GM19468 (cell line): ENCODE measurements around the gene NELL2.

ENCODE experiments used
- ATAC-seq: cut with Tn5 transposase; IDR thresholded peaks from one replicate; pipeline ENCODE4 v1.9.1; 2021; ENCODE audit warnings: mild to moderate bottlenecking, moderate library complexity, moderate number of reproducible peaks; ENCODE audit not compliant: unreplicated experiment; ENCODE audit errors: extremely low read depth

Gene NELL2

DNA sequence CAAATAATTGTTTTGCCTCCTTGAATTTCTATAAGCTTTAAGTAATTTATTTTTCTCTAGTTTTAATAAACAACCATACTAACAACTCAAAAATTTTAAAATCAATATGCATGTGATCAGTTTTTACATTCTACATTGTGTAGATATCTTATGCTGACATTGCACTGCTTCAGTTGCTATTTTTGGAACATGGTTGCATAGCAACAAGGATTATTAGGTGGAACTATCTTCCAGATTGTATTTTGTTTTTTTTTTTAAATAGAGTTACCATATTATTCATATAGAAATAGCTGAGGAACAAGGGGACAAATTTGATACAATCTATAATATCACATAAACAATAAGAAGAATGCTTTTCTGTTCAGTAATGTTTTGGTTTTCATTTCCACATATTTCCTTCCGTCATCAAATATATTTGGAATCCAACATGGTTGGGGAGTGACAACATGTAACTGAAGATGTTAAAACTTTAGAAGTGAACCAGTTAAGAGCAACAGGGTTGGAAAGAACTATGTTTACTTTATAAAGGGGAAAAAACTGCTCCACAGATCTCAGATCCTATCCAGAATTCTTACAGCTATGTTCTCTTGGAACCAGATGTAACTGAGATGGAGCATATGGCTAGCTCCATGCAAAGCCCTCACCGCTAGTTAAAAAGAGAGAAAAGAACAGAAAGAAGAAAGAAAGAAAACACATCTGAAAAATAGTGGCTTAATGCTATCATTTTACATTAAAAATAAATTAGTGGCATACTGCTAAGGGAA lies 235.5 kb downstream of the NELL2 start:
- no peak for ATAC-seq

DNA sequence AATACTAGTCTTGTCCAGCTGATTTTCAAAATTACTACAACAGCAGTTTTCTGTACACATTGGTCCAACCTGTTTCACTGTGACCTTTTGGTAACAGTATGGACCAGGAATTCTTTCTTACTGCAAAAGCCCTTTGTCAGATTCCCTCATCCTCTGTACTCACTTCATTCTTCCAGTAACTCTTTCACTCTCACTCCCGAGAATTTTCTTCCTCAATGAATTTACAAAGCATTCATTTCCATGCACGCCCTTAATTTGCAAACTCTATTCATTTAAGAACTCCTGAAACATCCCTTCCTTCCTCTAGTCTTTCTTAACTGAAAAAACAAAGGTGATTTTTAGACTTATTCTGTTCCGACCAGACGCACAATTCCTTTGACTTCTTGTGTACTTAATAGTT lies 238.2 kb downstream of the NELL2 start:
- ATAC-seq: no peak

DNA sequence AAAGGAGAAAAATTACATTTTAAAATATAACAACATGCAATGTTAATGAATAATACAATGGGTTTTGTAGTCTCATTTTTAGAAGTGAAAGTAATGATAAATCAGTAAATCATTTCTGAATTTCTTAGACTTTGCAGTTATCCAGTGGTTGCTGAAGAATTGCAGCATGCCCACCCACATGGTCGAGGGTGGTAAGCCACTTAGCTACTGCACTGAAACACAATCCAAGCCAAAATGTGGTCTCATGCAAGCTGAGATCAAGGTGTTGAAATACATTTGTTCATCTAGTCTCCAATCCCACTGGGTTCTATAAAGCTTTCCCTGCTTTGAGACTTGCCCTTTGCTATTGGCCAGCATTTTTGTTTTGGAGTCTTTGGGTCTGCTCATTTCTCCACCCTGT lies 247.9 kb downstream of the NELL2 start:
- ATAC-seq: no peak

GRCh38 chr12:44627387-44628166 lies 248.5 kb downstream of the NELL2 start:
- ATAC-seq: no peak

DNA sequence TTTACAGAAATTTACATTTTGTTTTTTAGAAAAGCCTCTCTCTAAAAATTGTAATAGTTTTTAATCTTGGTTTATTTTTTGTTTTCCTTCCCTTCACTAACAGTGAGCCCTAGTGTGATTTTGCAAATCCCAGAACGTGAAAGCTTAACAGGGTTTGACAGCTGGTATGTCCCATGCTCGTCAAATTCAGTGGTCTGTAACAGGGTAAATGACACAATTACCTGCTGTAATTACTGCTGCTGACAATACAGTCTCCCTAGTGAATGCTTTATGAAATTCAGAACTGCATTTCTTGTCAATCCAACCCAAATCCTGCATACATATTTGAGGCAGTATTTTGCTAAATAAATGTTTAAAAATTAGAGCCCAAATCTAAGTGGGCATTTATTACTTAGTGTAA lies 249.2 kb downstream of the NELL2 start:
- no peak for ATAC-seq

GRCh38 chr12:44618946-44619345 lies 257.2 kb downstream of the NELL2 start:
- no peak for ATAC-seq

DNA sequence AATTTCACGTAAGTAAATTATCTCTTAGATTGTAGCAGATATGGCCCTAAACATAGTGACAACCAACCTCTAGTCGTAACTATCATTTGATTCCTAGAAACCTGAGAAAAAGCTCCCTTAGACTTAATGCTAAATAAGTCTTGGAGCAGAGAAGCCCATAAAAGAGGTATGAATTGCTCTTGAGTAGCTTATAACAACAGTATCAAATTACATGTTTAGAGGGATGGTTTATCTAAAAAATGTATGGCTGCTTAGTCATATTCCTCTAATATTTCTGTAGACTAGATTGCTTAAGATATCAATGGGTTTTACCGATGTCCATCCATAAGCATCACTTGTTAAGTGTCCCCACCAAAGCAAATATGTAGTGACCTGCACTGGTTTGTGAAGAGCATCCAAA lies 259.7 kb downstream of the NELL2 start:
- no peak for ATAC-seq

DNA sequence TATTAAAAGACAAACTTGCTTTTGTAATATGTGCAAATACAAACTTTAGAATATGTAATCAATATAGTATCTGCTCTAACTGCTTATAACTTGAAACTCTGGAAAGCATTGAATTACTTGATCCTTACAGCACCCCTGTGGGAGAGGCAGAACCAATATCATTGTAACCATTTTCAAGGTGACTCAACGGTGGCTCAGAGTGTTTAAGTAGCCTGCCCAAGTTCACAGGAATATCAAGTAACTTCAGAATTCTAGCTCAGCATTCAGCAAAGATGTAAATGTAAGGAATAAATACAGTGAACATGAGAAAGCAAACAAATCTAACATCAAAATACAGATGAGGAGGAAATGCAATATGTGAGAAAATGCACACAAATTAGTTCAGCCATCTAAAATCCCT lies 264.6 kb downstream of the NELL2 start:
- no peak for ATAC-seq

DNA sequence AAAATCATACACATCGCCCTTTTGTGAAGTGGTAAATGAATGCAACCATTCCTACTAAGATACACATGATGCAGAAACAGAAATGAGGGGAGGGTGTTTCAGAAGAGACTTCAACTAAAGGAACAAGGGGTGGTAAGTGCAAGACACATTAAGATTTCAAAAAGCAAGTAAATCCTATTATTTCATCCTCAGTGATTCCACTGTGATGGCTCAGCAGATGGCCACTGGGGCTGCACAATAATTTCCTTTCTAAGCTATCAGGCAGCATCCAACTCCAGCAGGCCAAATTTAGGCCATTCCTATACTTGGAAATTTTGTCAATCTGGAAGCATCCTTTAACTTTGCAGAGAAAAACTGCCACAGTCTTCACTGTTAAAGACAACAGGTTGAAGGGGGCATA lies 272.4 kb downstream of the NELL2 start:
- no peak for ATAC-seq

- no peak for ATAC-seq
Measured at GRCh38 chr12:44592626-44593025, 283.5 kb downstream of the NELL2 start.

DNA sequence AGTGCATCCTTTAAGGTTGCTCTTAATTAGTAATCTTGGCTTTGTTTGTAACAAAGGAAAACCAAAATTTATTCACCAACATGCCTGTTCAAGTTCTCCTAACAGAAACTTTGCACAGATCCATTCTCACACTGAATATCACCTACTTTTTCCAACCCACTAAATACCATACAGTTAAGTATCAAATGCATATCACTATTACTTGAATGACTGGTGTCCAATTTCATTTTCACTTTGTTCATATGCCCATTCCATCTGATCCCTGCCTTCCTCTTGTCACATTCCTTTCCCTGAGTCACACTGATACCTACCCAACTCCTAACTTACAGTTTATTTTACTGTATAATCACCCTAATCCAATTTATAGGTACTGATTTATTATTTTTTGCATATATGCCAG lies 286.4 kb downstream of the NELL2 start:
- ATAC-seq: no peak

DNA sequence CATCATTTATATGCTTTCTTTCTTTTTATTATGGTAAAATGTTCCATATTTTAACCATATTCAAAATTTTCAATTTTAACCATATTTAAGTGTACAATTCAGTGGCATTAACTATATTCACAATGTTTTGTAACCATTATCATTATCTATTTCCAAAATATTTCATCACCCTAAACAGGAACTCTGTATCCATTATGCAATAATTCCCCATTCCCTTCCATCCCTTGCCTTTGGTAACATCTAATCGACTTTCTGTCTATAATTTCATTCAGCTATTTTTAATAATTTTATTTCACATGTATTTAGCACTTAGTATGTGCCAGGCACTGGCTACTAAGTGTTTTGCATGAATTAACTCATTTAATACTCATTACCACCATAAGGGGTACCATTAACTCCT lies 287.5 kb downstream of the NELL2 start:
- ATAC-seq: no peak

DNA sequence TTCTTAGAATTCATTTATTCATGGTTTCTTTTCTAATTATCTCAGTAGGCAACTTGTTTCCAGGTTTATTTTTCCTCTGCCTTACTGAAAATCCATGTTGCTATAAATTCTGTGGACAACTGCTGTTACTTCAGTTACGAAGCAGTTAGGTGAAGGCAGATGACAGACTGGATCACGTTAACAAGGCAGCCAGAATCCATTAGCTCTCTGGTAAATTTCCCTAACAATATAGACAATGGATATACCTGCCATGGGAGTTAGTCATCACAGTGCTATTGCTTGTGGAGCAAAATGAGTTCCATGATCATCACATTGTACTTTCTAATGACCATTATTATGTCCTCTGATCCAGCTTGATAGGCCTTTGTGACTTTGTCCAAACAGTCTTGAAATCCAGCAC lies 291.5 kb downstream of the NELL2 start:
- no peak for ATAC-seq

- ATAC-seq: no peak
Measured at GRCh38 chr12:44582521-44582920, 293.6 kb downstream of the NELL2 start.

- no peak for ATAC-seq
Measured at GRCh38 chr12:44581642-44582242, 294.4 kb downstream of the NELL2 start.

- ATAC-seq: no peak
Measured at GRCh38 chr12:44574586-44574985, 301.5 kb downstream of the NELL2 start.

DNA sequence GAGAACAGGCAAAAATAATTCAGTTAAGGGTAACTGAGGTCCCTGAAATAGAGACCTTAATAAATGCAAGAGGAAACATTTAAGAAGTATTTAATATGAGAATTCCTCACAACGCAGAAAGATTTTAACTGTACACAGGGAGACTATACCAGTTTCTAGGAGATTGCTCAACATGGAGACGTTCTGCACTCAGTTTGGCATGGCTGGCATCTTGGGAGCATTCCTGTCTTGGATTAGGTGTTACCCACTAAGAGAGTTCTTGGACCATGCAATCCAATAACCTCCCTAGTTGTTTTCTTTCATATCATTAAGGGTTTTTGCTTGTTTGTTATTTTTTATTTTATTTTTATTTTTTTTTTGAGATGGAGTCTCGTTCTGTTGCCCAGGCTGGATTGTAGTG lies 302.4 kb downstream of the NELL2 start:
- ATAC-seq: no peak

DNA sequence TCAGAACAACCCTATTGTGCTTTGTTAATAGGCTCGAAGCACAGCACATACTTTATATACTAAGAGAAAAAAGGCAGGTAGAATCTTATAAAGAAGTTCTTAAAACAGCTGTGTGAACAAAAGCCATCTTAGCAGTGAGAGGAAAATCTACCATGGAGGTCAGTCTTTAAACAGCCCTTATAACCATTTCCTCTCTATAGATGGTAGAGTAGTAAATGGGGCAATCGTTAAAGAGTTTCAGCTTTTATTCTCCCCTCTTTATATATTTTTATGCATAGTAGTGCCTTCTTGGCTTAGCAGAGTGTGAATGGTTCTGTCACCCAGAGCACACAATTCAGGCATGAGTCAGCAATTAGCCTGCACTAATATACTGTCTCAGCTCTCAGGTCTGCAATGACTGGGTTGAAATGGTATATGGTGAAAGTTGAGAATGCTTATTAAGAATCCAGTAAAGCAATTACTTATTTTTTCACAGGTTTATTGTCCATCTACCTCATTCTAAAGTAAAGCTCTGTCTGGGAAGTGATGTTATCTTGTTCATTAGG lies 305.0 kb downstream of the NELL2 start:
- no peak for ATAC-seq

DNA sequence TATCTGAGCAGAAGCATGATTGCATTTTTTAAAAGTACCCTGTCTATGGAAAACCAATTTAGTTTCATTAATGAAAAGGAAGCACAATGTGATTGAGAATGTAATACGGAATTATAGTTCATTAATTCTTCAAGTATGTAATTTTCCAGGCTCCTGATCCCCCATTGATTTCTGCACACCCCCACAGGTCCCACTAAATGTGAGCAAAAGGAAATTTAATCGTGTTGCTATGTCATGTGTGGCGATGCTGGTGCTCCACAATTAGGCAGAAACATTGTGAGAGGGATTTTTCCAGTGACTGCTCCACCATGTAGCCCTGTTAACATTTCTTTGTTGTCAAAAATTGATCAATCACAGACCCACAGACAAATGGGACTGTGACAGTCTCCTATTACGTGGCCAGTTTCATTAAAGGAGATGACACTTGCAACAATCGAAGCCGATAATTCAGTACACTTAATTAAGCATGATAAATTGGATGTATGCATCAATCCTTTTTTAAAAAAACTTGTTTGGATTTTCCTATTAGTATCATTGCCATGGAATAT lies 306.0 kb downstream of the NELL2 start:
- no peak for ATAC-seq

DNA sequence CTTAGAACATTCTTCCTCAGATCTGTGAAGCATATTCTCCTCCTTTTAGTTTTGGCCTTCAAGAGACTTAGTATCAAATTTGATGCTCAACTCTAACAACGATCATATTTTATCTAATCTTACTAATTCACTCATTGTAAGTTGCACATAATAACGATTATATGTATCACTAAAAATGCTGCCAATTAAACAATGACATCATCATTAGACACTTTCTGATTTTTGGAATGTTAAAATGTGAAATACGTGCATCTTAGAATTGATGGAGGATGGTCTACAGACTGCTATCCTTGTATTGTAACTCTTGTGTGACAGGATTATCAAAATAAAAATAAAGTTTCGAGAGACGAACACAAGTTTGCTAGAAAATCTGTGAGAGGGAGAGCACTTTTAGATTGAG lies 311.0 kb downstream of the NELL2 start:
- ATAC-seq: no peak

- ATAC-seq: no peak
Measured at GRCh38 chr12:44563486-44563885, 312.6 kb downstream of the NELL2 start.
